Neural crest cell (in vitro differentiated cells): ENCODE data around the gene ACVR2A. TPM values are rescaled to one million over a fixed set of nuclear protein-coding genes. Genes with fewer than 3 reads are reported as not detected.

Experiments used
- DNase-seq: peaks from one replicate; pipeline ENCODE4 v3.0.0; 2021; ENCODE audit warnings: low read depth, mixed read lengths, low spot score
- H3K27ac Mint-ChIP-seq: one replicate; pipeline ENCODE4 v1.8.0; 2021; ENCODE audit warnings: mild to moderate bottlenecking, mixed read lengths; ENCODE audit not compliant: unreplicated experiment
- H3K27me3 Mint-ChIP-seq: 2 replicates; pipeline ENCODE4 v1.8.0; 2021; ENCODE audit warnings: low read depth, mild to moderate bottlenecking, mixed read lengths
- H3K36me3 Mint-ChIP-seq: 2 replicates; pipeline ENCODE4 v1.8.0; 2021; ENCODE audit warnings: low read depth, mild to moderate bottlenecking, mixed read lengths
- H3K4me1 Mint-ChIP-seq: 2 replicates; pipeline ENCODE4 v1.8.0; 2021; ENCODE audit warnings: mixed read lengths
- H3K4me3 Mint-ChIP-seq: one replicate; pipeline ENCODE4 v1.8.0; 2021; ENCODE audit warnings: mild to moderate bottlenecking, mixed read lengths
- H3K9me3 Mint-ChIP-seq: 2 replicates; pipeline ENCODE4 v1.8.0; 2021; ENCODE audit warnings: mixed read lengths
- total RNA-seq: library from RNA; stranded (reverse); gene quantifications from 2 replicates; pipeline ENCODE4 v1.2.1, GENCODE V29; 2021
- TF ChIP-seq, protein P1 (sequence below): fragments of 200-600 bp; sonication (generic); conservative IDR thresholded peaks from 2 replicates; pipeline ENCODE4 v1.5.0; 2021; ENCODE audit warnings: antibody characterized with exemption, mild to moderate bottlenecking

Gene ACVR2A
- total RNA-seq, 1 donor from 2014 or later: 26.8 TPM

DNA sequence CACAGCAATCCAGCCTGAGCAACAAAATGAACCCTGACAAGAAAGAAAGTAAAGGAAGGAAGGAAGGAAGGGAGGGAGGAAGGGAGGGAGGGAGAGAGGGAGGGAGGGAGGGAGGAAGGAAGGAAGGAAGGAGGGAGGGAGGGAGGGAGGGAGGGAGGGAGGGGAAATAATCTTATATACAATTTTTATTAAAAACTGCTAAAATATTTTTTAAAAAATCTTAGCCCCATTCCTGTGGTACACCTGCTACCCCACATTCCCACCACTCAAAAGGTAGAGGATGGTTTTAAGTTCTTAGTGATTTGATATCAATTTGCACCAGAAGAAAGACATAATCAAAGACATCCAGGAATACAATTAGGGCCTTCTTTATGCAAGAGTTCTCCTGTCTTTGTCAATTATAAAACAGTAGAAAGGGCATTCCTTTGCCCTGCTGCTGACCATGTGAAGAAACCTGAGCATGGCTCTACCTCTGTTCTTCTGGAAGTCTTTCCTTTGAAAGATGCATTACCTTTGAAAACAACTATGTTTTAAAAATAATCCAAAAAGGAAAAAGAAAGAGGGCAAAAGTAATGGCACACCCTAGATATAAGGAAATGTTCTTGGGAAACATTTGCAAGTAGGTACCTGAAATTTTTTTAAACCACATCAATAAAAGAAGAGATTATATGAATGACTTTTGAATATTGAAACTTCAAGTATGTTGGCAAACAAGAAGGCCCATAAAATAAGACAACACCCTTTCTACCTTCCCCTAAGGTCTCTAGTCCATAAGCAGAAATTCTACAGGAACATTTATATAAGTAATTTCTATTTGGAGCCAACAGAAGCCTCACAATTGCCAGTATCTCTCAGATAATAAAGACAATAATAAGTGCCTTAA, 33.7 kb upstream of the ACVR2A start:
- TF ChIP-seq, protein P1, sequence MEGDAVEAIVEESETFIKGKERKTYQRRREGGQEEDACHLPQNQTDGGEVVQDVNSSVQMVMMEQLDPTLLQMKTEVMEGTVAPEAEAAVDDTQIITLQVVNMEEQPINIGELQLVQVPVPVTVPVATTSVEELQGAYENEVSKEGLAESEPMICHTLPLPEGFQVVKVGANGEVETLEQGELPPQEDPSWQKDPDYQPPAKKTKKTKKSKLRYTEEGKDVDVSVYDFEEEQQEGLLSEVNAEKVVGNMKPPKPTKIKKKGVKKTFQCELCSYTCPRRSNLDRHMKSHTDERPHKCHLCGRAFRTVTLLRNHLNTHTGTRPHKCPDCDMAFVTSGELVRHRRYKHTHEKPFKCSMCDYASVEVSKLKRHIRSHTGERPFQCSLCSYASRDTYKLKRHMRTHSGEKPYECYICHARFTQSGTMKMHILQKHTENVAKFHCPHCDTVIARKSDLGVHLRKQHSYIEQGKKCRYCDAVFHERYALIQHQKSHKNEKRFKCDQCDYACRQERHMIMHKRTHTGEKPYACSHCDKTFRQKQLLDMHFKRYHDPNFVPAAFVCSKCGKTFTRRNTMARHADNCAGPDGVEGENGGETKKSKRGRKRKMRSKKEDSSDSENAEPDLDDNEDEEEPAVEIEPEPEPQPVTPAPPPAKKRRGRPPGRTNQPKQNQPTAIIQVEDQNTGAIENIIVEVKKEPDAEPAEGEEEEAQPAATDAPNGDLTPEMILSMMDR: no peak

DNA sequence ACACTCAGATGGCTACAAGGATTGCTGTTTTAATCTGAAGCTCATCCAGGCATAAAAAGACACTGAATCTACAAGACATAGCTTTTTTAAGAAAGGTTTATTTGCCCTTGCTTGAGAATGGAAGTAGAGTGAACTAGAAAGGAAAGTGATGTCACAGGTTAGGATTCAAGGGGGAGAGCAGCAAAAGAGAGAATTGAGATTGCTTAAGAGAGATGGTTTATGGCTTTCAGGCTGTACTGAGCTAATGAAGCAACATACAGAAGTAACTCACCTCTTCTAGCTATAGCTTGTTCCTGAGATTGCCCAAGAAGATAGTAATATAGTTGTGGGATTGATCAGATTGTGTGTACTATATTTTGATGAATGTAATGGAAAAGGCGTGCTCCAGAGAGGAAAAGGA, 26.1 kb upstream of the ACVR2A start:
- DNase-seq: no peak
- Mint-ChIP-seq H3K4me3 (no peak overlapping the region), H3K36me3 (no peaks in the 10 kb centered on the region), H3K9me3 (no peaks in the 10 kb centered on the region), H3K27ac (no peak overlapping the region), H3K27me3 (peaks cover 4% of the 10 kb centered on the region), H3K4me1 (no peaks in the 10 kb centered on the region)
- TF ChIP-seq, protein P1: no peak

More for the DNA sequence above, 33.7 kb upstream of the ACVR2A start:
- DNase-seq: no peak
- Mint-ChIP-seq H3K4me1 (peaks cover 10% of the 10 kb centered on the region), H3K9me3 (no peaks in the 10 kb centered on the region), H3K27ac (no peak overlapping the region), H3K36me3 (no peaks in the 10 kb centered on the region), H3K27me3 (no peaks in the 10 kb centered on the region), H3K4me3 (no peak overlapping the region)

DNA sequence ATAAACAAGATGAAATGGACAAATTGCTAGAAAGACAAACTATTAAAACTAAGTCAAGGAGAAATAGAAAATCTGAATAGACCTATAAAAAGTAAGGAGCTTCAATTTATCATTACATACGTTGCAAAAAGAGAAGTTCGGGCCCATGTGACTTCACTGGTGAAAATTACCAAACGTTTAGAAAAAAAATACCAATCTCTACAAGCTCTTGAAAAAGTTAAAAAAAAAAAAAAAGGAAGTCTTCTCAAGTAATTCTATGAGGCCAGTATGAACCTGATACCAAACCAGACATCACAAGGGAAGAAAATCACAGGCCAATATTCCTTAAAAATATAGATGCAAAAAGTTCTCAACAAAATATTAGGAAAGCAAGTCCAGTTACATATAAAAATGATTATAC, 20.2 kb upstream of the ACVR2A start:
- no peak for DNase-seq
- no peak overlapping the region for H3K4me3 Mint-ChIP-seq
- TF ChIP-seq, protein P1: no peak
- H3K27me3 Mint-ChIP-seq: no peaks in the 10 kb centered on the region
- H3K4me1 Mint-ChIP-seq: peaks cover 3% of the 10 kb centered on the region
- H3K27ac Mint-ChIP-seq: no peak overlapping the region
- H3K9me3 Mint-ChIP-seq: peaks cover 6% of the 10 kb centered on the region
- peaks cover 7% of the 10 kb centered on the region for H3K36me3 Mint-ChIP-seq

DNA sequence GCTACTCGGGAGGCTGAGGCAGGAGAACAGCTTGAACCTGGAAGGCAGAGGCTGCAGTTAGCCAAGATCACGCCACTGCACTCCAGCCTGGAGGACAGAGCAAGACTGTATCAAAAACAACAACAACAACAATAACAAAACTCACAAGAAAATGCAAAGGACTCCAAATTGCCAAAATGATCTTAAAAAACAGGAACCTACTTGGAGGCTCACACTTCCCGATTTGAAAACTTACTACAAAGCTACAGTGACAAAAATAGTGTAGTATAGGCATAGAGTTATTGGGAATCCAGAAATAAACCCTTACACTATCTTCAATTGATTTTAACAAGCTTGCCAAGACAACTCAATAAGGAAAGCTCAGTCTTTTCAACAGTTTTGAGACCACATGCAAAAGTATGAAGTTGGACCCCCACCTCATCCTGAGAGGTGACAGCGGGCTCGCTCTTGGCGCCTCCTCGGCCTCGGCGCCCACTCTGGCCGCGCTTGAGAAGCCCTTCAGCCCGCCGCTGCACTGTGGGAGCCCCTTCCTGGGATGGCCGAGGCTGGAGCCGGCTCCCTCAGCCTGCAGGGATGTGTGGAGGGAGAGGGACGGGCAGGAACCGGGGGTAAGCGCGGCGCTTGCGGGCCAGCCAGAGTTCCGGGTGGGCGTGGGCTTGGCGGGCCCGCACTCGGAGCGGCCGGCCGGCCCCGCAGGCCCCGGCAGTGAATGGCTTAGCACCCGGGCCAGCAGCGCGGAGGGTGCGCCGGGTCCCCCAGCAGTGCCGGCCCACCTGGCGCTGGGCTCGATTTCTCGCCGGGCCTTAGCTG, 18.3 kb upstream of the ACVR2A start:
- H3K27me3 Mint-ChIP-seq: no peaks in the 10 kb centered on the region
- H3K36me3 Mint-ChIP-seq: peaks cover 7% of the 10 kb centered on the region
- H3K4me1 Mint-ChIP-seq: peaks cover 3% of the 10 kb centered on the region
- H3K27ac Mint-ChIP-seq: no peak overlapping the region
- no peak for DNase-seq
- TF ChIP-seq, protein P1: no peak
- H3K9me3 Mint-ChIP-seq: peaks cover 6% of the 10 kb centered on the region
- no peak overlapping the region for H3K4me3 Mint-ChIP-seq

DNA sequence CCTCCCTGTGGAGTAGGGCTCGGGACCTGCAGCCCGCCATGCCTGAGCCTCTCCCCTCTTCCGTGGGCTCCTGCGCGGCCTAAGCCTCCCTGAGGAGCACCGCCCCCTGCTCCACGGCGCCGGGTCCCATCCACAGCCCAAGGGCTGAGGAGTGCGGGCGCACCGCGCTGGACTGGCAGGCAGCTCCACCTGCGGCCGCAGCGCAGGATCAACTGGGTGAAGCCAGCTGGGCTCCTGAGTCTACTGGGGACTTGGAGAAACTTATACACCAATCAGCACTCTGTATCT, 17.8 kb upstream of the ACVR2A start:
- H3K27me3 Mint-ChIP-seq: no peaks in the 10 kb centered on the region
- H3K27ac Mint-ChIP-seq: no peak overlapping the region
- DNase-seq: no peak
- TF ChIP-seq, protein P1: no peak
- peaks cover 3% of the 10 kb centered on the region for H3K4me1 Mint-ChIP-seq
- H3K36me3 Mint-ChIP-seq: peaks cover 7% of the 10 kb centered on the region
- no peak overlapping the region for H3K4me3 Mint-ChIP-seq
- peaks cover 6% of the 10 kb centered on the region for H3K9me3 Mint-ChIP-seq
